ENCODE data around the gene USE1.

USE1 gene

DNA sequence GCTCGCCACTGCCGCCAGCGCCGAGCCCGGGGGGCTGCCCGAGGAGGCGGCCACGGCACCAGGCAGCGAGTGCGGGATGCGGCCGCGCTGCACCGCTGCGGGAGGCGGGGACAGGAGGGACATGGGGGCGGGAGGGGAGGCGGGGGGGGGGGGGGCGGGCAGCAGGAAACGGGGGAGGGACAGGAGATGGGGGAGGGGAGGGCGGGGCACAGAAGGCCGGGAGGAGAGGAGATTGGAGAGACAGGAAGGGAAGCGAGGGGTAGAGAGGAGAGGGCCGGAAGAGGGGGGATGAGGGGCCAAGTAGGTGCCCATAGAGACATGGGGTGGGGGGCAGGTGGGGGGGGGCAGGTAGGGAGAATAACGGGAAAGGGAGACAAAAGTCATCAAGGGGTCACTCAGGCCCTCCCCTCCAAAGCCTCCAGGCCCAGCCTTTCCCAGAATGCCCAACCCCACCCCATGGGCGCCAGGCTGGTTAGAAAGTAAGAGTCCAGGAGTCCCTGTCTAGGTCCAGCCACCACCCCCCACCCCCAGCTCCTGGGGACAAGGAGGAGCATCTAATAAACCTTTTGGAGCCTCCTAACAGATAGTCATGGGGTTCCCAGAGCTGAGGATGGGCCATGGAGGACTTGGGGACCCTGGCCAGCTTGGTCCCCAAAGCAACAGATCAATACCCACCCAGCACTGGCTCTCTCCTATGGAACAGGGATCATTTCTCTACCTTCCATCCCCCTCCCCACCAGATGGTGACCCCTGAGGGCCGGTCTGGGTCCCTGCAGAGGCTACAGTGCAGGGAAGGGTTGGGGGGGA, 21.0 kb downstream of the USE1 start:
- DNase-seq: peak in 1 of 14 donors; percentile 34

DNA sequence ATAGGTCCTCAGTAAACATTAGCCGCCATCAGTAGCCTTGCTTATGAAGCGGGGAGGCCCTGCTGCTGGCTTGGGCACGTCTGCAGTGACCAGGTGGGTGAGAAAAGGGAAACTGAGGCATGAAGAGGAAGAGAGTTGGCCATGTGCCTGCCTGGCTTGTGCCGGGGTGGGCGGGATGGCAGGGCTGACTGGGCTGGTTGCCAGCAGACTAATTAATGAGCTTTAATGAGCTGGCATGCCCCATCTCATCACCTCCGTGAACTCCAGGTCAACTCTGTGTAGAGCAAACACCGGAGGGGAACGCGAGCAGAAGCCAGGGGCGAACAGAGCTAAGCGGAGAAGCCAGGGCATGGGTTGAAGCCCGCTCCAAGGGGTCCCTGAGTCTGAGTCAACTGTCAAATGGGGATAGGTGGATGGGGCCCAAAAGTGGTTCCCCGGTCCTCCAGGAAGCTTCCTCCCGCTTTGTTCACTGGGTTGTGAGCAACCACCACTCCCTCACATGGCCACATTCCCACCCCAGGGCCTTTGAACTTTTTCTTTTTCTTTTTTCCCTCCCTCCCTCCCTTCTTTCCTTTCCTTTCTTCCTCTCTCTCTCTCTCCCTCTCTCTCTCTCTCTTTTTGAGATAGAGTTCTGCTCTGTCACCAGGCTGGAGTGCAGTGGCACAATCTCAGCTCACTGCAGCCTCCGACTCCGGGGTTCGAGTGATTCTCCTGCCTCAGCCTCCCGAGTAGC, 21.8 kb downstream of the USE1 start:
- DNase-seq: peak in 1 of 14 donors; percentile 17

DNA sequence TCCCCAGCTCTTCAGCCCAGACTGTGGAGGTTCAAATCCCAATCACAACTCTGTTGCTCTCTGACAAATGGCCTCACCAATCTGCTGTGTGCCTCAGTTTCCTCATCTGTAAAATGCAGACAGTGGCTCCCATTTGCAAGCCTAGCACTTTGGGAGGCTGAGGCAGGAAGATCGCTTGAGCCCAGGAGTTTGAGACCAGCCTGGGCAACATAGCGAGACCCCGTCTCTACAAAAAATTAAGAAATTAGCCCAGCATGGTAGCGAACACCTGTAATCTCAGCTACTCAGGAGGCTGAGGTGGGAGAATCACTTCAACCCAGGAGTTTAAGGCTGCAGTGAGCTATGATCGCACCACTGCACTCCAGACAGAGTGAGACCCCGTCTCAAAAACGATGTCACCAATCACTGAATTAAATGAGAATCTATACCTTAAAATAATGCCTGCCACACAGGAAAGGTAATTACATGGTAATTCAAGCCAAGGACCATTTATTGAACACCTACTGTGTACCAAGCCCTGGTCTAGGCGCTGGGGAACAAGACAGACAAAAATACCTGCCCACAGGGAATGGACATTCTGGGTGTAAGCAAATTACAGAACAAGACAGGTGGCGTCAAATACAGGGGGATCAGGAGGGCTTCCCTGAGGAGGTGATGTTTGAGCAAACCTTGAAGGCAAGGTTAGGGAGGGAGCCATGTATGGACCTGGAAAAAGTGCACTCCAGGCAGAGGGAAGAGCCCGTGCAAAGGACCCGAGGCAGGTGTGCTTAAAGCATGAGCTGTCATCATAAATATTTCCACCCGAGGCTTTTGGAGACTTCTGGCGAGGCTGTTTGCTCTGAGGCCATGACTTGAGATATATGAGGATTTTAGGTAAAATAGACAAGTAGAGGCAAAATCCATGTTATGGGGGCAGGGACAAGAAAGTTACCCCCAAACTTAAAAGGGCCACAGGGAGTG, 22.9 kb downstream of the USE1 start:
- no peak for DNase-seq

DNA sequence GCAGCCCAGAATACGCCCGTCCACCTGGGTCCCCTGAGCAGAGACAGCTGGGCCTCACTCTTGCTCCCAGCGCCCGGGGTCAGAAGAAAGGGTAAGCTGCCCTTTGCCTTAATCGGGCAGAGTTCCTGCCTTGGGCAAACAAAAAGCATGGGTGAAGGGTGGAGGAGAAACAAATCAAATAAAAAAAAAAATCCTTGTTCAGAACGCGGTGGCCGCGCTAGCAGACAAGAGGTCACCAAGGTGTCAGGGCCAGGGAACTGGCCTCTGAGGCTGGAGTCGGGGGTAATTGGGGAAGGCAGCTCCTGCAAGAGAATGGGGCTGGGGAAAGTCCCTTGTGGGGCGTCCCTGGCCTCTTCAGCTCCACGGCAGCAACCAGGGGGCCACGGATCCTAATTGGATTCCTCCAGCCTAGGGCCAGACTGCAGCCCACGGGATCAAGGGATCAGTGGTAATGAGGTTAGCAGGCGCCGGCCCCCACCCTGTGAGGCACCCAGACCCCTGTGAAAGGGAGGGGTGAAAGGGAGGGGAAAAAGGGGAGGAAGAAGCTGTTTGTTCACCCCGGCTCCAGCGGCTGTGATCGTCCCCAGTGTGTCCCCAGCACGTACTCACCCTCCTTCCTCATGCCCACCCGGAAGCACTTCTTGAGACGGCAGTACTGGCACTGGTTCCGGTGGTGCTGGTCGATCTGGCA, 25.1 kb downstream of the USE1 start:
- DNase-seq: no peak

DNA sequence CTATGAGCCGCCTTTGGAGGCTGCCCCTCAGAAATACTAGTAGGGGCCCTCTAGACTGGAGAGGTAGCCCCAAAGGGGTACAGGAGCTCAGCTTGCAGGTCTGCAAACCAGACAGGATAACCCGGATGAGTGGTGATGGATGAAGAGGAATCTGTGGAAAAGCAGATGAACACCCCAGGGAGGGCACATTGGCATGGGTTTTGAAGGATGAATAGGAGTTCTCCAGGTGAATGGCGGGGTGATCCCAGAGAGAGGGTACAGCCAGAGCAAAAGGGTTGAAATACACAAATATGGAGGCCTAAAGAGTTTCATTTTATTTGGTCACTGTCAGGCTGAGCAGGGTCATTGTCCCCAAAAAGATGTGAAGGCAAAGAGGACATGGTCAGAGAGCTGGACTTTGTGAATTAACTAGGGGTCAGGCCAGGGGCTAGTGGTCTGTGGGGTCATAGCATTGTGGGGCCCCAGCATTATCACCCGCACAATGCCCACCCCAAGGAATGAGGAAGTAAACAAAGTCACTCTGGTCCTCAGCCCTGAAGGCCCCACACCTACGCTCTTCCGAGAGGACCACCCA, 25.8 kb downstream of the USE1 start:
- DNase-seq: no peak

DNA sequence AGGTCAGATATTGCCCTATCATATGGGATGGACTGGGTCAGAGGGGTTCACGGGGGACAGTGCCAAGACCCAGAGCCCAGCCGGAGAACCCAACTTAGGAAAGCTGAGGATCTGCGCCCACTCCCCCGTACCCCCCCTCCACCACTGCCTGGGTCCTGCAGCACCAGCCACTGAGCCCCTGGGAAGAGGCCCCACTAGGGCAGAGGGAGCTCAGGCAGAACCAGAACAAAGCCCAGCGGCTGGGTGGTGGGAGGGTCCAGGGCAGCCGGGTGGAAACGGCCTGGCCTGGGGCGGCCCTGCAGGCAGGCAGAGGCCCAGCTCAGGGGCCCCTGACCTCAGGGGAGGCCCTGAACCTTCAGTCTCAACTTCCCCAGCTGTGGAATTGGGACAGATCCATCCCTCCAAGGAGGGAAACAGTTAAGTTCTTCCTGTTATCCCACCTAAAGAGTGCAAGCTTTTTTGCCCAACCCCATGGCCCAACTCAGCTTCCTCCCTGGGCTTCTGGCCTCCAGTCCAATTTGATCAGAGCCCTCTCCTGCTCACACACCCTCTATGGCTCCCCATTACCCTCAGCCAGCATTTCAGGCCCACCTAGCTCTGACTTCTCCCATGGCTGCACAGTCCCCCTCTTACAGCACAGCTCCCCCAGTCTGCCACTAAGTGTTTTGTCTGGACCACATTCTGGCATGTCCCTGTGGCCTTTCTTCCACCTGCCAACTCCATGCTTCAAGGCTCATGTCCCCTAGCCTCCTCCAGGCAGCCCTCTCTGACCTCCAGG, 27.5 kb downstream of the USE1 start:
- no peak for DNase-seq

DNA sequence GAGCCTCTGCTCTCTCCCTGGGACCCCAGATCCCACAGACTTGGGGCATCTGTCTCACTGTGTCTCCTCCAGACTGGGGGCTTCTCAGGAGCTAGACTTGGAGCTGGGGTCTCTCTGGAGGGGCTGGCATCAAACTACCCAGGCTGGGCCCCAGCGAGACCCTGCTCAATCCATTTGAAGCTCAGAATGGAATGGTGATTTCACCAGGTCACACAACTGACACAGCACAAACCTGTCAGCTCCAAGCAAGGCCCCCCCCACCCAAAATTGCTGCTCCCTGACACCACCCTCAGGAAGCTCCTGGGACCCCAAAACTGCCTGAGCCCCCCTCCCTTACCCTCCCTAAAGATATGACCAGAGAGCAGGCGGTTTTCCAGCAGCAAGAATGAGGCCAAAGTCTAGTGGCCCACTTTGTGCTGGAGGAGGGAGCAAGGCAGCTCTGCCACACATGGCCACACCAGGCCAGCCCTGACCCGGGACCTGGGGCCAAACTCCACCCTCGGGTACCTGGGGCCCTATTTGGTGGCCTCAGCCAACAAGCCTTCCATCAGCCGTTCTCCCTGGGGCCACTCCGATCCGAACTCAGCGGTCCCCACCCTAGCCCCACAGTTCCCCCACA, 28.2 kb downstream of the USE1 start:
- no peak for DNase-seq

DNA sequence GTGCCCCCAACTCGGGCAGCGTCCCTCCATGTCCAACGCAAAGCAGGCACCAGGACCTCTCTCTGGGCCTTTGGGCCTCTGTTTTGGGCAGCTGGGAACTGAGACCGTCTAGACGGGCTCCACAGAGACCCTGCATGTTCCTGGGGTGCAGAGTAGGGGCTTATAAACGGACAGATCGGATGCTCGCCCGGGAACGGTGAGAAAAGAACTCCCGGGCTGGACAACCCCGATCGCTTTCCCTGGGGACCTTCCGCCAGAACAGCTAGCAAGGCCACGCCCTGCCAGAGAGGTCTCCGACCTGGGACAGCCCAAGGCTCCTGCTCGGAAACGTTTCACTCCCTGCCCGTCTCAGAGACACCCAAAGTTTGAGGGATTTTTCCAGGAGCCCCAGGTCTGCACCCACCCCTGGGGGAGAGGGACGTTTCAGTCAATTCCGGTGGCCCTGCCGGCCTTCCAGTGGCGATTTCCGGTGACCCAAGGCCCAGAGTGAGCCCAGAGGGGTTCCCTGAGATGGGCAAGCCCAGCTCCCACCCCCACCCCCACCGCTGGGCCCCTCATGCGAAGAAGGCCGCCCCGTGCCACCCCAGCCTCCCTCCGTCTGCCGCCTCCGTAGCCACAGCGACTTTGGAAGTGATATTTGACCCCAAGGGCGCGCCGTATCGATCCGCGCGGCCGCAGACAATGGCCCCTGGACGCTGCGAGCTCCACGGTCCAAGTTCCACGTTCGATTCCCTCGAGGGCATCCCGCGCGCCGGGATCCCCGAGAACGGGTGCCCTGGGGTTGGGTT, 28.9 kb downstream of the USE1 start:
- DNase-seq: peak in 3 of 14 donors; percentile 12 to 26 (median 19)

DNA sequence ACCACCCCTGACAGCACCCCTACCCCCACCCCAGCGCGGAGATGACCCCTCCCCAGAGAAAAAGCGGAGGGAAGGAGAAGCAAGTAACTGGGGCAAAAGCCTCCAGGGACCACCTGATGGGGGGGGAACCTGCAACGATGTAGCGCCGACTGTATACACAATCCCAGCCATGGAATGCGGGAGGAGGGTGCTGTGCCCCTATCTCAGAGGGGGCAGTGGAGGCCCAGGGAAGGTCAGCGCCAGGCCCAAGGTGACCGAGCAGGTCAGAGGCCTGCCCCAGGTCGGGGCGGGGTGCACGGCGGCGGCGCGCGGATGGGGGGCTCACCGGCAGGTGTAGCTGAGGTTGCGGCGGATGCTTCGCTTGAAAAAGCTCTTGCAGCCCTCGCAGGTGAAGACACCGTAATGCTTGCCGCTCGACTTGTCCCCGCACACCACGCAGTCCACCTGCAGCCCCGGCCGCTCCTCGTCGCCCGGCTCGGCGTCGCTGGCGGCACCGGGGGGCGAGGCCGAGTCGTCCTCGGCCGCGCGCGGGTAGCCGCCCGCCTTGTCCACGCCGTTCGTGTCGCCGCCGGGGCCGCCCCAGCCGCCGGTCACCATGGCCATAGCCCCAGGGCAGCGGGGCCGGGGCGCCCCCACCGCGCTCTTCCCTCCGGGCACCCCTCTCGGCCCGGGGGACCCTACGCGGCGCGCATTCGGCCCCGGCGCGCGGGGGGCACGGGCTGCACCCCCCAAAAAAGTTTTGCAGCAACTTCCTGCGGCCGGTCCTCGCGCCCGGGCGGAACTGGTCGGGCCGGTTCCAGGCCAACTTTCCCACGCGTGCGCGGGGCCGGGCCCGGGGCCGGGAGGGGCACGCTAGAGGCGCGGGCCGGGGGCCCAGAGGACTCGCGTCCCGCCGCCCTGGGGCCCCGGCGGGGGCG, 29.7 kb downstream of the USE1 start:
- peak in 1 of 14 donors; percentile 56 for DNase-seq

DNA sequence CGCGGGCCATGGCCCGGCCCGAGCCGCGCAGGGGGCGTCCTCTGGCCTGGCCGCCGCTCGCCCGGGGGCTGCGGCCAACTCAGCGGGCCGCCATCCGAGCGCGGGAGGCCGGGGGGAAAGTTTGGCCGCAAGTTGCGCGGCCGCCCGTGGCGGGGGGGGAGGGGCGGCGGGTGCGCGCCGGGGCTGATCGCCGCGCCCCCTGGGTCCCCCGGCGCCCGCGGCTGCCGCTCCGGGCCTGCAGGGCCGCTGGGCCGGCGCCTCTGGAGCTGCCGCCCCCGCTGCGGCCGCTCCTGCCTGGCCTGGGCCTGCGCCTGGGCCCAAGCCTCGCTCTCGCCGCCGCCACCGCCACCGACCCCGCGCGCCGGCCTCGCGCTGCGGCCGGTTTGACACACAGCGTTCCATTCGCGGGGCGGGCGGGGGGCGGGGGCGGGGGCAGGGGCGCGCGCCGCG, 30.4 kb downstream of the USE1 start, which contains the start of gene NR2F6:
TSS of gene NR2F6 (minus strand) at position 385 of the 450 bp plus-strand sequence. CDS start 699 bp downstream, outside the sequence.
- DNase-seq: no peak

DNA sequence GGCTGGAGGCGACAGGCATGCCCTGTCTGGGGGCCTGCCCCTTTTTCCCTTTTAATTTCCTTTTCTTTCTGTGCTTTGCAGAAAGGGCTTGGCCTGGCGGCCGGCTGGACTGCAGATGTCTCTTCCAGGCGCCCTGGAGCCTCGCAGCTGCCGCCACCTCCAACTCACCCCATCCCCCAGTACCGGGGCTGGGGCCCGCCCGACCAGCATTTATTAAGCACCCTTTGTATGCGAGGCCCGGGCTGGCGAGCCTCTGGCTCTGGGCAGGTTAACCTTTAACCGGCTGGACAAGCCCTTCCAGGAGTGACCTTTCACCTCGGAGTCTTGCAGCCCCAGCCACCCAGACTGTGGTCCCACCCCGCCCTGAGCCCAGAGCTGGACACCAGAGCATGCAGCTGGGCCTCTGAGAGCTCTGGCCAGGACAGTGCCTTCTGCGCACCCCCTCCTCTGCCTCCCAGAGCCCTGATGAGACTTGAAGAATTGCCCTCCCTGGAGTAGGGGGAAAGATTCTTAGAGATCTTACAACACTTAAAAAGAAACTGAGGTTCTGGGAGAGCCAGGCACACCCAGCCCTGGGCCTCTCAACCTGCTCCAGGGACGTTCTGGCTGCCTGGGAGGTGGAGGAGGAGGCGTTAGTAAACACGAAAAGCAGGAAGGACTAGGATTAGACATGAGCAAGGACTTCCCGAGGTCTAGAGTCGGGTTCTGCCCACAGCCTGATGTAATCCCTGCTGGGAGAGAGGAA, 31.7 kb downstream of the USE1 start:
- peak in 2 of 14 donors; percentile 47 to 53 for DNase-seq

DNA sequence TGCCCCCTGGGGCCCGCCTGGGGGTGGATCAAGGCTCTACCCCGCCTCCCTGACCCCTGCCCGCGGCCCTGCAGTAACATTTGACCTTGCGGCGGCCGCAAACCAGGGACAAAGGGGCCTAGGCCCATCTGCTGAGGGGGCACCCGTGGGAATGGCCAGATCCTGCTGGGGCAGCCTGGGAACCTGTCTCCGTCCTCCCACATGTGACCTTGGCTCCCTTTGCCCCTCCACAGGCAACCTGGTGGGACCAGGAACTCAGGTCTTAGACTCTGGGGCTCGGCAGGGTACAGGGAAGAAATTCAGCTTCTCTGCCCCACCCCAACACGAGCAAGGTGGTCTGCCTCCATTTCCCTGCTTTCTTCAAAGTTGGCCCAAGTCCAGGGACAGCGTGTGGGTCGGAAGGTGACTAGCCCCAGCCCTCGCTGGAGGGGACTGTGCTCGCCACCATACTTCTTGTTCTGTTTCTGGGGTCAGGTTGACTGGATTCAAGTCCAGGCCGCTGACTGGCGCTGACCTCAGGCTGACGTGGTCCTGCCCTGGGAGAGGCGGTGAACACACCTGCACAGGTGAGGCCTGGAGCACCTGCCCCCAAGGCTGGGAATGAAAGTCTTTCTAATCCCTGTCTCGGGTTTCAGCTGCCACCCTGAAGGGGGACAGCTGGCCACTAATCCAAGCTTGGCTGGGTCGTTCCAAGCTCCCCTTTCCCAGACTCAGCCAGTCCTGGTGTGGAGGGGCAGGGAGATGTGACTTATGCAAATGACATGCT, 33.0 kb downstream of the USE1 start:
- DNase-seq: no peak

DNA sequence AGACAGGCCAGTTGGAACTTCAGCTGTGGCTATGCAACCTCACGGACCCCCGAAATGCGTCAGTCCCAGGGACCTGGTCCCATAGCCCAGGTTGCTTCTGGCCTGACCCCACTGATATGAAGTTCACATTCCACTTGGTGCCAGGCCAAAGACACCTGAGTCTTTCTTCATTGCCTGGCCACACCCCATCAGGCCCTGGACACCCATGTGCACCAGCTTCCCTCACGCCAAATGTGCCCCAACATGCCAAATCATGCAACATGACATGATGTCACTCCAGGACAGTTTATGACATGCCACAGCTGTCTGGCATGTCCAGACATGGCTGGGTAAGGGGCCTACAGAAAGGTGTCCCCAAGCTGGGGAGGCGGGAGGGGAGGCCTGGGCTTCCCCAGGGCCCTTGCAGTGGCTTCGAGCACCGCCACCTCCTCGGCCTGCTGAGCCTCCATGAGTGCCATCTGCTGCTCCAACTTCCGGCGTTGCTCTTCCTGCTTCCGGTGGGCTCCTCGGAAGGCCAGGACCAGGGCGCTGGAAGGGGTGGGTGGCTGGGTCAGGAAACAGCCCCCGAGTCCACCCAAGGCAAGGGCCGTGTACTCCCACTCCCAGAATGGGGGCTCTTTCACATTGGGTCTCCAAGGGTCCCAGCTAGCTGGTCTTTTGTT, 34.9 kb downstream of the USE1 start:
- DNase-seq: no peak

DNA sequence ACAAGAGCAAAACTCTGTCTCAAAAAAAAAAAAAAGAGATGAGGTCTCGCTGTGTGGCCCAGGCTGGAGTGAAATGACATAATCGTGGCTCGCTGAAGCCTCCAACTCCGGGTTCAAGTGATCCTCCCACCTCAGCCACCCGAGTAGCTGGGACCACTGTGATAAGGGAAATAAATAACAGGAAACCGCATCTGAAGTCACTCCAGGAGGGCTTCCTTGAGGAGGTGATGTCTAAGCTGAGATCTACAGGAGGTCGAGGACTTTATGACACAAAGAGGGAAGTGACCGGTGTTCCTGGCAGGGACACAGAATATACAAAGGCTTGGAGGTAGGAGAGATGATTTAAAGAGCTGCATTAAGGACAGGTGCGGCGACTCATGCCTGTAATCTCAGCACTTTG, 39.5 kb downstream of the USE1 start:
- no peak for DNase-seq

DNA sequence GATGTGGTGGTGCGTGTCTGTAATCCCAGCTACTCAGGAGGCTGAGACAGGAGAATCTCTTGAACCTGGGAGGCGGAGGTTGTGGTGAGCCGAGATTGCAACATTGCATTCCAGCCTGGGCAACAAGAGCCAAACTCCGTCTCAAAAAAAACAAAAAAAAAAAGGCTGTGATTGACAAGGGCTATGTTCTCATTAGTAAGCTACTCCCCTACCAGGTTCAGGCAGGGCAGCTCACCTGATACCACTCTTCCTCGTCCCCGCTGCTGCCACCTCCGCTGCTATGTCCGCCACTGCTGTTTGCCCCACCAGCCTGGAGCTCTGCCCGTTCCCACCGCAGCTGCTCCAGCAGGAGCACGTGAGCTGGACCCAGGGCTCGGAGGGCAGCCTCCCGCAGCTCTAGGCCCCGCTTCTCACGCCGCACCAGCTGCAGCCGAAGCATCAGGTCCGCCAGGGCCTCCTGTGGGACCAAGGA, 40.0 kb downstream of the USE1 start:
- DNase-seq: no peak

DNA sequence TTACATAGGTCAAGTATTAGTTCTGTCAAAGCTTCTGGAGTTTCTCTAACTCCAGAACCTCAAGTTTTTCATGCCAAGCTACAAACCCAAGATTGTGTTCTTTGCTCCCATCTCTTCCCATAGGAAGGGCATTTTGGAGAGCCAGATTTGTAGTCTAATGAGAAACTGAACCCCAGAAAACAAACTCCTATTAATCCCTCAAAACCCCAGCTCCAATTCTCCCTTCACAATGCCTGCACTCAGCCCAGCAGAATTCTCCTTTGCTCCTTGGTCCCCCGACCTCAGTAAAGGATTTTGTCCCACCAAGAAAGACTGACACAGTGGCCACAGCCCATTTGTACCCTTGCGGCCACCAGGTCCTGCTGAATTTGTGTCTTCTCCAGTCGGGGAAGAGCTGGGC, 41.0 kb downstream of the USE1 start:
- DNase-seq: no peak
